Thyroid gland (tissue), 4 donors: Measurements from ENCODE around the gene EGLN3.

Experiments
- POLR2A ChIP-seq, 2 donors: fragments of 450-650 bp; IDR thresholded peaks; one replicate each; pipeline ENCODE4 v1.6.1; 2017; ENCODE audit warnings: antibody characterized with exemption in 2 of 2, mild to moderate bottlenecking in 2 of 2, moderate library complexity in 1 of 2
- TF ChIP-seq, protein P1 (sequence below), 6 experiments: fragments of 200-600 bp in 3 of 6; fragments of 450-650 bp in 3 of 6; sonication (generic) in 3 of 6; IDR thresholded peaks; one replicate each; pipeline ENCODE4 v1.5.1; 2016 to 2019; ENCODE audit warnings: antibody characterized with exemption in 6 of 6, mild to moderate bottlenecking in 2 of 6, inconsistent platforms in 1 of 6, moderate library complexity in 1 of 6

DNA sequence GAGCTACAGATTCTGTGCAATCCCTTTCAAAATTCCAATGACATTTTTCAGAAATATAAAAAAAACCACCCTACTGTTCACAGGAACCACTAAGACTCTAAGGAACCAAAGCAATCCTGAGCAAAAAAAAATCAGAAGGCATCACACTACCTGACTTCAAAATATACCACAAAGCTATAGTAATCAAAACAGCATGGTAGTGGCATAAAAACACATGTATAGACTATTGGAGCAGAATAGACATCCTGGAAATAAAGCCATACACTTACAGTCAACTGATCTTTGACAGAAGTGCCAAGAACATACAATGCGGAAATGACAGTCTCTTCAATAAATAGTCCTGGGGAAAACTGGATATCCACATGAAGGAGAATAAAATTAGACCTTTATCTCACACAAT lies 56.5 kb downstream of the EGLN3 start:
- TF ChIP-seq, protein P1, sequence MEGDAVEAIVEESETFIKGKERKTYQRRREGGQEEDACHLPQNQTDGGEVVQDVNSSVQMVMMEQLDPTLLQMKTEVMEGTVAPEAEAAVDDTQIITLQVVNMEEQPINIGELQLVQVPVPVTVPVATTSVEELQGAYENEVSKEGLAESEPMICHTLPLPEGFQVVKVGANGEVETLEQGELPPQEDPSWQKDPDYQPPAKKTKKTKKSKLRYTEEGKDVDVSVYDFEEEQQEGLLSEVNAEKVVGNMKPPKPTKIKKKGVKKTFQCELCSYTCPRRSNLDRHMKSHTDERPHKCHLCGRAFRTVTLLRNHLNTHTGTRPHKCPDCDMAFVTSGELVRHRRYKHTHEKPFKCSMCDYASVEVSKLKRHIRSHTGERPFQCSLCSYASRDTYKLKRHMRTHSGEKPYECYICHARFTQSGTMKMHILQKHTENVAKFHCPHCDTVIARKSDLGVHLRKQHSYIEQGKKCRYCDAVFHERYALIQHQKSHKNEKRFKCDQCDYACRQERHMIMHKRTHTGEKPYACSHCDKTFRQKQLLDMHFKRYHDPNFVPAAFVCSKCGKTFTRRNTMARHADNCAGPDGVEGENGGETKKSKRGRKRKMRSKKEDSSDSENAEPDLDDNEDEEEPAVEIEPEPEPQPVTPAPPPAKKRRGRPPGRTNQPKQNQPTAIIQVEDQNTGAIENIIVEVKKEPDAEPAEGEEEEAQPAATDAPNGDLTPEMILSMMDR (IDR thresholded peaks at IDR 0.05) = no peak
- TF ChIP-seq POLR2A (IDR thresholded peaks at IDR 0.05) = no peak
